Testis (tissue), 2 donors: ENCODE results near the gene DBN1.

Source experiments
- CTCF ChIP-seq, 3 experiments: fragments of 450-650 bp in 2 of 3; fragments of 200-600 bp in 1 of 3; sonication (generic) in 1 of 3; IDR thresholded peaks; one replicate each; pipeline ENCODE4 v1.5.1; 2016 to 2019; ENCODE audit warnings: antibody characterized with exemption in 3 of 3, mild to moderate bottlenecking in 2 of 3, moderate library complexity in 1 of 3
- POLR2A ChIP-seq: fragments of 450-650 bp; IDR thresholded peaks from one replicate; pipeline ENCODE4 v1.6.1; 2017; ENCODE audit warnings: antibody characterized with exemption, mild to moderate bottlenecking, moderate library complexity

DNA sequence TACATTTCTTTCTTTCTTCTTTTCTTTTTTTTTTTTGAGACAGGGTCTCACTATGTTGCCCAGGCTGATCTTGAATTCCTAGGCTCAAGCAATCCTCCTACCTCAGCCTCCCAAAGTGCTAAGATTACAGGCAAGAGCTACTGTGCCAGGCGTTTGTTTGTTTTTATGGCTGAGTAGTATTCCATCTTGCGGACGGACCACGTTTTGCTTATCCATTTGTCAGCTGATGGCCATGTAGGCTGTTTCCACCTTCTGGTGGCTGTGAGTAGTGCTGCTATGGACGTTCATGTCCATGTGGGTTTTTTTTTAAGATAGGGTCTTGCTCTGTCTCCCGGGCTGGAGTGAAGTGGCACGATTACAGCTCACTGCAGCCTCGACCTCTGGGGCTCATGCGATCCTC is 33.7 kb upstream of the DBN1 start:
- no peak for TF ChIP-seq CTCF (IDR thresholded peaks at IDR 0.05)
- TF ChIP-seq POLR2A = no peak
